ENCODE results near the gene NKX2-3.

Gene NKX2-3

DNA sequence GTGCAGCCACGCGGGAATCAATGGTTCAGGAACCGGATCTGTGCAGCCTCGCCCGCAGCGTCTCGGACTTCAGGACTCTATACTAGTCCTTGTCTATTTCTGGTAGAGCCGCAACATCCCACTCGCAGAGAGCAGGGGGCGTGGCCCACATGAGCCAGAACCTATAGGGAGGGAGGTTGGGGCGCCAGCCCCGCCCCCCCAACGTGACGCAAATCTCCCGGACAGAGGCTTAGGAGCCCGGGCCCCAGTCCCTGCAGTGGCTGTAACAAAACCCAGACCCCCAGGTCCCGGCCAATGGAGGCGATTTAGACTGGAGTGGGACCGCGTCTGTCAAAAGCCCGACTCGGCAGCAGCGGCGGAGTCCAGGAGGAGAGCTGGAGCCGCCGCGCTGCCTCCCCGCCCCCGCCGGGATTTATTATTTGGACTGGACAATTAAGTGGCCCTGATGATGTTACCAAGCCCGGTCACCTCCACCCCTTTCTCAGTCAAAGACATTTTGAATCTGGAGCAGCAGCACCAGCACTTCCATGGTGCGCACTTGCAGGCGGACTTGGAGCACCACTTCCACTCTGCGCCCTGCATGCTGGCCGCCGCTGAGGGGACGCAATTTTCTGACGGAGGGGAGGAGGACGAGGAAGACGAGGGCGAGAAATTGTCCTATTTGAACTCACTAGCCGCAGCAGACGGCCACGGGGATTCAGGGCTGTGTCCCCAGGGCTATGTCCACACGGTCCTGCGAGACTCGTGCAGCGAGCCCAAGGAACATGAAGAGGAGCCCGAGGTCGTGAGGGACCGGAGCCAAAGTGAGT lies at the start of gene NKX2-3:
Gene NKX2-3 (plus strand): TSS at position 256 of the 809 bp plus-strand sequence. CDS start 190 bp downstream, at position 446.
- peak; percentile 27 for DNase-seq

DNA sequence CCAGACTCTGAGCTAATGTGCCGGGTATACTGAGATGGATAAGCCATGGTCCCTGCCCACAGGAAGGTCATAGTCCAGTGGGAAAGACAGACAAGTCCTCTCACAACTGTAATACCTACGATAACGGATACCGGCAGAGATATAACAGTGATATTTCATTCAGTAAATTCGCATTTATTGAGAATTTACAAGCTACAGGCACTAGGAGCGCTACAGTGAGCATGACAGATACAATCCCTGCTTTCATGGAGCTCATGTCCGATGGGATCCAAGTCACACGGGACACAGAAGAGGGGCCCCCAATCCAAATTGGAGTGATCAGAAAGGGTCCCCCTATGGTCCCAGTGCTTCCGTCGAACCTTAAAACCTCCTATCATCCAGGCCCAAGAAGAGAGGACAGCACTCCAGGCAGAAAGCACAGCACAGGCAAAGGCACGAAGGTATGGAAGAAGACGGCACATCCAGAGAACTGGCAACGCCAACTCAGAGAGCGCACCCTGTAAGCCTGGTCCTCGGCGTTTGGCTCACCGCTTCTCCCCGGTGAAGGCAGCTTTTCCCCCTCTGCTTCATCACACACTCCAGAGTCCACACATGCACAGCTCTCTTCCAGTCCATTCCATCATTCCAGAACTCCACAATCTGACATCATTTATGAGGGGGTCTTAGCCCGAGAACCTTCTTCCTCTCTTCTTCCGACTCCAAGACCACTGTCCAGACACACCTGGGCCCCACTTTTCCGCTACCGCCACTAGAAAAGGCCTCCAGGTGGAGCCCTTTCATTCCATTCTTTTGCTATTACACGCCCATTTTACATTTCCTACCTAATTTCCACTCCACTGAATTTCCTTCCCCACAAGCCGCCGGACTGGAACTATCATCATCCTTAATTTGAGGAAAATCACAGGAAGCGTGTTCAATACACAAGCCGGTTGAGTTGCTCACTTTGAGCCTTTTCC lies 47.8 kb upstream of the NKX2-3 start:
- DNase-seq = no peak

DNA sequence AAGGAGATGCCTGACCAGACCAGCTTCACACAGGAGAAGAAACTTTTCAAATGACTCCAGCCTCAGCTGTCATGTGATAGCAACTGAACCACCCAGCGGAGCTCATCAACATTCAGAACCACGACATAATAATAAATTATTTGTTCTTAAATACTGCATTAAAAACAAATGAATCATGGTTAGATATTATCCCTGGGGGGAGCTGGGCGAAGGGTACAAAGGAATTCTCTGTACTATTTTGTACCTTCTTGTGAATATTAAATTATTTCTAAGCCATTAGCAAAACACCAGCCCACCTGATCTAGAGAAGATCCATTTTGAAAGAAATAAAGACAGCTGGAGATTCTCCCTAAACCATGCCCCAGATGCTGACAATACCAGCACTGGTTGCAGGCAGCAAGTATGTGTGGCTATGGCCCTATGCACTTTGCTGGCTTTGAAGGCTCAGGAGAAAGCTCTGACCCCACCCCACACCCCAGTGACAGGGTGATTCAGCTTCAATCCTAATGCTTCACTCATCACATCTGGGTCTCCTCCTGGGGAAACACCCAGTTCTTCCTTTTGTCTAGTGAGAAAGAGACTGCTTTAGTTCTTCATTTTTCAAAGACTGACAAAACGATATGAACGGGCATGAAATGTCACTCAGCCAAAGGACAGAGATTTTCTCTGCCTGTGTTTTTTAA lies 45.5 kb upstream of the NKX2-3 start:
- no peak for DNase-seq

GRCh38 chr10:99489271-99489670 lies 43.5 kb upstream of the NKX2-3 start:
- DNase-seq = no peak

- no peak for DNase-seq
These were observed 35.3 kb upstream of the NKX2-3 start for GRCh38 chr10:99497343-99498025.

DNA sequence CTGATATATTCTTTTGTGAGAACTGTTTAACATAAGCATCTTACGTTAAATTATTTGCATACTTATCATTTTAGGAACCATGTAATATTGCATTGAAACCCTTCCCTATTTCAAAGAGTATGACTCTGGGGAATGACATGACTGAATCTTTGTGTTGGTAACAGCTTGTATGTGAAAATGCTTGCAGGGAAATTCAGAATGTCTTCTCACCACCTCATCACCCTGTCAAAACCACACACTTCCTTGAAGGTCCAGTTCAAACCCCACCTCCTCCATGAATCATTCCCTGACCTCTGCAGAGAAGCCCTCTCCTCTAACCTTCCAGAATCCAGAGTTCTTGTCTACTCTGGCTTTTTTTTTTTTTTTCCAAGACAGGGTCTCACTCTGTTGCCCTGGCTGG lies 26.3 kb upstream of the NKX2-3 start:
- no peak for DNase-seq

- no peak for DNase-seq
These were observed 25.5 kb upstream of the NKX2-3 start for GRCh38 chr10:99507265-99507664.

DNA sequence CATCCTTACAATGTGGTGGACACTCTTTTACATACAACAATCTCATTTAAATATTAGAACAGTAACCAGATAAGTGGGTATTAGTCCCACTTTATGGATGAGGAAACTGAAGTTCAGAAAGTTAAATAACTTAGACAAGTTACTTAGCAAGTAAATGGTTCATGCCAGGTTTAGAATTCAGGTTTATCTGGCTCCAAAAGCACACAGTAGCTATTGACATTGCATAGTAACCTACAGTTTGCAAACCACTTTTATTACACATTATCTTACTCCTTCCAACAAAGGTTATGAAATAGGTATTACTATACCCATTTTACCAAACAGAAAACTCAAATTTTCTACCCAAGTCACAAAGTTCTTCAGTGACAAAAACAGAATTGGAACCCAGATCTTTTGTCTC lies 19.7 kb upstream of the NKX2-3 start:
- no peak for DNase-seq

GRCh38 chr10:99519690-99520039 lies 13.1 kb upstream of the NKX2-3 start:
- no peak for DNase-seq

- DNase-seq = no peak
These were observed 12.5 kb upstream of the NKX2-3 start for GRCh38 chr10:99520040-99520846.

DNA sequence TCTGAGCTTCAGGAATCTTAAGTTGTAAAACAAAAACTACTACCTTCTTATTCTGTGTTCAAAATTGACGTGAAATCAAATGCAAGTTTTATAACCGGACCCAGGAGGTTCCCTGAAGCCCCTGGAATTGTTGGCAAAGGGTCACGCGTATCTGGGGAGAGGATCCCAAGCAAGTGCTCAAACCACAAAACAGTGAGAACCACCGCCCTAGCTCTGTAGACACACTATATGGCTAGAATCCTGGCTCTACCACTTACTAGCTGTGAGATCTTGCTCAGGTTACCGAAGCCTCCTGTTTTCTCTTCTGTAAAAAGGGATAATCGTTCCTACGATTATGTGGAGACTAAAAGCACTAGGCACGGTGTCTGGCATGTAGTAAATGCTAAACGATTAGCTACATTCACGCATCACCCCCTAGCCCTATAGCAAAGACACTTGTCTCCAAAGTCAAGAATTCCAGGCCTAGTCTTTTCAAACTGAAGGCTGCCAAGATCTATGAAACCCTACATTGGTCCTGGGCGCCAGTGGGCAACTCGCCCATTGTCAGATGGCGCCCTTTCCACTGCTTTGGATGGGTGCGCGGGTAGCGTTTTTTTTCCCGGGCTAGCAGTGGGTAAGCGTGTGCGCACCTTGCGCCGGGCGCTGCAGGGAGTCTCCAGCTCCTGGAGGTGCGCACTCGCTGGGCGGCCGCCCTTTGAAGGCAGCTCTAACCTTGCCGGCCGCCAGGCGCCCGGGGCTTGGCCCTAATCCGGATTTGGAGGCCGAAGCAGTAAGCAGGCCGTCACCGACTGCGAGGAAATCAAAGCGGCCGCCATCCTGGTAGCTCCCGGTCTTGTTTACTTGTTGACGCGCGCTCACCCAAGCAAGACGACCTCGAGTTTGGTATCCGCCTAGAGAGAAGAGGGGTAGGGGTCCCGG lies 11.6 kb upstream of the NKX2-3 start:
- no peak for DNase-seq

GRCh38 chr10:99521765-99522469 lies 10.8 kb upstream of the NKX2-3 start:
- no peak for DNase-seq

GRCh38 chr10:99522470-99523250 lies 10.1 kb upstream of the NKX2-3 start:
- DNase-seq = no peak

GRCh38 chr10:99523251-99523773 lies 9.4 kb upstream of the NKX2-3 start:
- DNase-seq = no peak

GRCh38 chr10:99524050-99524666 lies 8.6 kb upstream of the NKX2-3 start:
- DNase-seq = no peak

GRCh38 chr10:99524736-99525380 lies 7.9 kb upstream of the NKX2-3 start:
- DNase-seq = no peak

- DNase-seq = no peak
These were observed 6.8 kb upstream of the NKX2-3 start for GRCh38 chr10:99525897-99526296.
